ENCODE data around the gene LMO7.

LMO7 gene

DNA sequence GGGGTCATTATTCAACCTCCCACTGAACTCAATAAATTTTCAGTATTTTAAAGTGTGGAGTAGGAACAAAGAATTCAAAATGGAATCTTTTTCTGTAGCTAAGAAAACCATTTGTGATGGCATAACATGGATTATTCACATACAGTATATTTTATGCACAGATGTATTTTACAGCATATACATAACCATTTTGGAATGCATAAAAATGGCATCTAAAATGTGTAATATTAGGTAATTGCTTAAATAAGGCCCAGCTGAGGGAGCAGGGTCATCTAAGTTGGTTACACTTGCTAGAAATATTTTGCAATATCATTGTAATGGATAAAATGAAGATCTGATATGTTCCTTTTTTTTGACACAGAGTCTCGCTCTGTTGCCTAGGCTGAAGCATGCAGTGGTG, 146.9 kb downstream of the LMO7 start:
- Histone ChIP-seq H3K9ac (ENCODE audit: insufficient read length, low read depth) (no peak overlapping the region), H3K27me3 (ENCODE audit: insufficient read depth, insufficient read length) (no peaks in the 10 kb centered on the region), H3K4me3 (ENCODE audit: insufficient read length, low read depth) (no peak overlapping the region), H3K4me1 (ENCODE audit: insufficient read depth, insufficient read length) (no peaks in the 10 kb centered on the region), H3K9me3 (ENCODE audit: insufficient read depth, low read length) (peaks cover 6% of the 10 kb centered on the region; the same call in 1 of the 2 replicates), H3K36me3 (ENCODE audit: insufficient read depth, insufficient read length, low read length) (no peaks in the 10 kb centered on the region)
- DNase-seq (ENCODE audit: low read depth, low spot score): no peak
- no peak for TF ChIP-seq ZNF274 (IDR thresholded peaks at IDR 0.05; ENCODE audit: low read depth, low read length)
- TF ChIP-seq YY1 (IDR thresholded peaks at IDR 0.05; ENCODE audit: insufficient read depth, insufficient read length): no peak
- TF ChIP-seq SUZ12 (IDR thresholded peaks at IDR 0.05; ENCODE audit: extremely low read depth, insufficient read depth, insufficient read length): no peak

GRCh38 chr13:75784003-75784402, 147.9 kb downstream of the LMO7 start:
- Histone ChIP-seq H3K9me3 (ENCODE audit: insufficient read depth, low read length) (peaks cover 6% of the 10 kb centered on the region; the same call in 1 of the 2 replicates), H3K4me1 (ENCODE audit: insufficient read depth, insufficient read length) (no peaks in the 10 kb centered on the region), H3K4me3 (ENCODE audit: insufficient read length, low read depth) (no peak overlapping the region), H3K9ac (ENCODE audit: insufficient read length, low read depth) (no peak overlapping the region), H3K36me3 (ENCODE audit: insufficient read depth, insufficient read length, low read length) (no peaks in the 10 kb centered on the region), H3K27me3 (ENCODE audit: insufficient read depth, insufficient read length) (no peaks in the 10 kb centered on the region)
- TF ChIP-seq YY1 (IDR thresholded peaks at IDR 0.05; ENCODE audit: insufficient read depth, insufficient read length): no peak
- no peak for TF ChIP-seq ZNF274 (IDR thresholded peaks at IDR 0.05; ENCODE audit: low read depth, low read length)
- TF ChIP-seq SUZ12 (IDR thresholded peaks at IDR 0.05; ENCODE audit: extremely low read depth, insufficient read depth, insufficient read length): no peak
- DNase-seq (ENCODE audit: low read depth, low spot score): no peak

GRCh38 chr13:75785130-75785529, 149.0 kb downstream of the LMO7 start:
- TF ChIP-seq SUZ12 (IDR thresholded peaks at IDR 0.05; ENCODE audit: extremely low read depth, insufficient read depth, insufficient read length) (no peak), ZNF274 (IDR thresholded peaks at IDR 0.05; ENCODE audit: low read depth, low read length) (no peak), YY1 (IDR thresholded peaks at IDR 0.05; ENCODE audit: insufficient read depth, insufficient read length) (no peak)
- H3K27me3 ChIP-seq (ENCODE audit: insufficient read depth, insufficient read length): no peaks in the 10 kb centered on the region
- no peaks in the 10 kb centered on the region for H3K36me3 ChIP-seq (ENCODE audit: insufficient read depth, insufficient read length, low read length)
- no peak overlapping the region for H3K4me3 ChIP-seq (ENCODE audit: insufficient read length, low read depth)
- H3K4me1 ChIP-seq (ENCODE audit: insufficient read depth, insufficient read length): no peaks in the 10 kb centered on the region
- no peaks in the 10 kb centered on the region for H3K9me3 ChIP-seq (ENCODE audit: insufficient read depth, low read length)
- DNase-seq (ENCODE audit: low read depth, low spot score): no peak
- no peak overlapping the region for H3K9ac ChIP-seq (ENCODE audit: insufficient read length, low read depth)

GRCh38 chr13:75787249-75787928, 151.3 kb downstream of the LMO7 start:
- Histone ChIP-seq H3K9me3 (ENCODE audit: insufficient read depth, low read length) (no peaks in the 10 kb centered on the region), H3K4me3 (ENCODE audit: insufficient read length, low read depth) (no peak overlapping the region), H3K4me1 (ENCODE audit: insufficient read depth, insufficient read length) (no peaks in the 10 kb centered on the region), H3K9ac (ENCODE audit: insufficient read length, low read depth) (no peak overlapping the region), H3K27me3 (ENCODE audit: insufficient read depth, insufficient read length) (no peaks in the 10 kb centered on the region), H3K36me3 (ENCODE audit: insufficient read depth, insufficient read length, low read length) (no peaks in the 10 kb centered on the region)
- TF ChIP-seq SUZ12 (IDR thresholded peaks at IDR 0.05; ENCODE audit: extremely low read depth, insufficient read depth, insufficient read length) (no peak), YY1 (IDR thresholded peaks at IDR 0.05; ENCODE audit: insufficient read depth, insufficient read length) (no peak), ZNF274 (IDR thresholded peaks at IDR 0.05; ENCODE audit: low read depth, low read length) (no peak)
- DNase-seq (ENCODE audit: low read depth, low spot score): no peak

DNA sequence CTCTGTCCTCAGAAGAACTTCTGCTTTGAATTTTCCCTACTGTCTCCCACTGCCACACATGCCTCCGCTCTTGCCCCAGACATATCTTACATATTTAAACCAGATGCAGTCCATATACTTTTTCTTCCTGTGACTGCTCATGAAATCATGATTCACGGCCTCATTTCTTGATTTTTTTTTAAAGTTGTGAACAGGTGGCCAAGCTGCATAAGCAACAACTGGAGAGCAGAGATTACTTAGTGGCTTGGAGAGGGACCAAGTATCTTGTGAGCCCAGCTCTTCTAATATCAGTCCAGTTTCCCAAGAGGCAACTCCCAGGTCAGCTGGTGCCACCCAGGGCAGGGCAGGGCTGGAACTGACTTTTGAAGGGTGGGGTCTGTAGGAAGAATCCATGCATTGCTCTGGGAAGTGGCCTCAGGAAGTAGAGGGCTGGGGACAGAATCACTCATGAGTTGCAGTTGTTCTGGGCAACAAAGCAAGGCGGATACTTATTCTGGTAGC, 152.4 kb downstream of the LMO7 start:
- DNase-seq (ENCODE audit: low read depth, low spot score): no peak
- no peak for TF ChIP-seq YY1 (IDR thresholded peaks at IDR 0.05; ENCODE audit: insufficient read depth, insufficient read length)
- TF ChIP-seq ZNF274 (IDR thresholded peaks at IDR 0.05; ENCODE audit: low read depth, low read length): no peak
- no peak for TF ChIP-seq SUZ12 (IDR thresholded peaks at IDR 0.05; ENCODE audit: extremely low read depth, insufficient read depth, insufficient read length)
- Histone ChIP-seq H3K9me3 (ENCODE audit: insufficient read depth, low read length) (no peaks in the 10 kb centered on the region), H3K36me3 (ENCODE audit: insufficient read depth, insufficient read length, low read length) (no peaks in the 10 kb centered on the region), H3K9ac (ENCODE audit: insufficient read length, low read depth) (no peak overlapping the region), H3K27me3 (ENCODE audit: insufficient read depth, insufficient read length) (no peaks in the 10 kb centered on the region), H3K4me1 (ENCODE audit: insufficient read depth, insufficient read length) (no peaks in the 10 kb centered on the region), H3K4me3 (ENCODE audit: insufficient read length, low read depth) (no peak overlapping the region)

DNA sequence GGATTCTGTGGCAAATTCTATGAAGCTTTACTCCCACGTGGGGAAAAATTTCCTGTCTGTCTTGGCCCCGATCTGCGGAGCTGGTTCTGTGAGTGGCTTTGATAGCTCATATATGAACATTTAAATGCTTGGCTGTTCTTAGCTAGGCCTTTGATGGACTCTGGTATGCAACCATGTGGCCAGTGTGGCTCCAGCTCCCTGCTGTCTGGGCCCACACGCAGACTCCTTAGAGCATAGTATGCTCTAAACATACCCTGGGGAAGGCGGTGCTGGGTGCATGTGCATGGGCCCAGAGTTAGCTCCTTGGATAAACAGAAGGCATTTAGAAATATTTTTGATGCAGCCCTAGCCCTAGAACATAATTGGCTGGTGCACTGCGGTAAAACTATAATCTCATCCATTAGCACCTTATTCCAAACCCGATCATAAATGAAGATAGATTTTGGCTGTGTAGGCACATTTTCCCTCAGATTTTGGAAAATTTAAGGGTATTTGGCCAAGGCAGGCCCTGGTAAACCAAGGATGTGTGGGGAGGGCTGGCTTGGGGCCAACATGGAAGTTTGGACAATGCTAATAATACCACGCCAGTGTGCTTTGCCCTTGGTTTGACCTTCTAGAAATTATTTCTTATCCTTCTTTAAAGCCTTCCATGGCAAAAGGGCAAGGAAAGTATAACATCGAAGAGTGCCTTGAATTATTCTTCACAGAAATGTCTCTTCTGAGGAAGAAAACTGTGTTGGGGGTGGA, 153.5 kb downstream of the LMO7 start:
- Histone ChIP-seq H3K4me3 (ENCODE audit: insufficient read length, low read depth) (no peak overlapping the region), H3K4me1 (ENCODE audit: insufficient read depth, insufficient read length) (no peaks in the 10 kb centered on the region), H3K9ac (ENCODE audit: insufficient read length, low read depth) (no peak overlapping the region), H3K9me3 (ENCODE audit: insufficient read depth, low read length) (no peaks in the 10 kb centered on the region), H3K27me3 (ENCODE audit: insufficient read depth, insufficient read length) (no peaks in the 10 kb centered on the region), H3K36me3 (ENCODE audit: insufficient read depth, insufficient read length, low read length) (no peaks in the 10 kb centered on the region)
- TF ChIP-seq ZNF274 (IDR thresholded peaks at IDR 0.05; ENCODE audit: low read depth, low read length): no peak
- TF ChIP-seq SUZ12 (IDR thresholded peaks at IDR 0.05; ENCODE audit: extremely low read depth, insufficient read depth, insufficient read length): no peak
- no peak for TF ChIP-seq YY1 (IDR thresholded peaks at IDR 0.05; ENCODE audit: insufficient read depth, insufficient read length)
- DNase-seq (ENCODE audit: low read depth, low spot score): no peak

Data from NT2/D1 (cell line).